PC-9 (cell line): Measurements from ENCODE around the gene ACTR5. TPM values are rescaled to one million over a fixed set of nuclear protein-coding genes. Genes with fewer than 3 reads are reported as not detected.

ENCODE experiments used
- Bru-seq: library from RNA; stranded (reverse); fragments of 400-500 nt; gene quantifications from one replicate; lab custom pipeline; 2021; lab: Mats Ljungman, UMichigan
- BruChase-seq, 2 experiments: library from RNA; stranded (reverse); fragments of 400-500 nt; gene quantifications; one replicate each; lab custom pipeline; 2021; lab: Mats Ljungman, UMichigan
- BruUV-seq: library from RNA; stranded (reverse); fragments of 400-500 nt; replicated peaks from 2 replicates; lab custom pipeline; 2021; lab: Mats Ljungman, UMichigan
- CTCF ChIA-PET: fragments of 300-600 bp; sonication (Branson Sonifier 250); formaldehyde crosslinking; loops from one replicate; lab custom pipeline; 2022; ENCODE audit warnings: antibody characterized with exemption; lab: Charles Lee
- POLR2A ChIA-PET: fragments of 300-600 bp; sonication (Branson Sonifier 250); formaldehyde crosslinking; loops from one replicate; lab custom pipeline; 2022; ENCODE audit warnings: antibody characterized with exemption; ENCODE audit not compliant: unreplicated experiment; lab: Charles Lee
- DNase-seq, 2 experiments: peaks; one replicate each; pipeline versions ENCODE4 v3.0.0 to v3.0.0-alpha.2; 2015 to 2022; ENCODE audit warnings: mixed read lengths in 1 of 2
- H2AFZ ChIP-seq: fragments of 200-600 bp; sonication (generic); 2 replicates; pipeline ENCODE4 v1.8.1; 2017; ENCODE audit warnings: antibody characterized with exemption
- H3F3A ChIP-seq: fragments of 200-600 bp; sonication (generic); 2 replicates; pipeline ENCODE4 v1.8.1; 2017; ENCODE audit warnings: antibody characterized with exemption, mild to moderate bottlenecking, low read depth; ENCODE audit not compliant: insufficient read depth
- H3K27ac ChIP-seq: fragments of 200-600 bp; sonication (generic); 2 replicates; pipeline ENCODE4 v1.6.1; 2016; ENCODE audit warnings: mixed run types
- H3K27me3 ChIP-seq: fragments of 200-600 bp; sonication (generic); 2 replicates; pipeline ENCODE4 v1.6.1; 2016; ENCODE audit warnings: low read depth, mixed run types; ENCODE audit not compliant: insufficient read depth
- H3K36me3 ChIP-seq: fragments of 200-600 bp; sonication (generic); 2 replicates; pipeline ENCODE4 v1.6.1; 2016; ENCODE audit warnings: low read depth, mixed run types
- H3K4me1 ChIP-seq: fragments of 200-600 bp; sonication (generic); replicated peaks from 2 replicates; pipeline ENCODE4 v1.6.1; 2016; ENCODE audit warnings: mixed run types; ENCODE audit not compliant: insufficient read depth
- H3K4me2 ChIP-seq: fragments of 200-600 bp; sonication (generic); 2 replicates; pipeline ENCODE4 v1.6.1; 2017; ENCODE audit warnings: mixed run types
- H3K4me3 ChIP-seq: fragments of 200-600 bp; sonication (generic); 2 replicates; pipeline ENCODE4 v1.6.1; 2016; ENCODE audit warnings: mixed run types
- H3K79me2 ChIP-seq: fragments of 200-600 bp; sonication (generic); 2 replicates; pipeline ENCODE4 v1.6.1; 2017; ENCODE audit warnings: low read depth, mixed run types
- H3K9me2 ChIP-seq: fragments of 200-600 bp; sonication (generic); 2 replicates; pipeline ENCODE4 v1.8.1; 2017; ENCODE audit warnings: mild to moderate bottlenecking; ENCODE audit not compliant: insufficient read depth
- H3K9me3 ChIP-seq: fragments of 200-600 bp; sonication (generic); 2 replicates; pipeline ENCODE4 v1.8.1; 2016; ENCODE audit warnings: low read depth; ENCODE audit not compliant: insufficient read depth
- H4K20me1 ChIP-seq: fragments of 200-600 bp; sonication (generic); 2 replicates; pipeline ENCODE4 v1.8.1; 2017; ENCODE audit not compliant: insufficient read depth
- EZH2 ChIP-seq: fragments of 200-600 bp; sonication (generic); IDR thresholded peaks from 2 replicates; pipeline ENCODE4 v1.8.0; 2017; ENCODE audit warnings: antibody characterized with exemption, low read depth
- intact Hi-C: fragments of 100-400 bp; cut with micrococcal nuclease; formaldehyde crosslinking; loops from one replicate; pipeline ENCODE4 v1.10.0; 2022; ENCODE audit not compliant: unreplicated experiment
- long read RNA-seq: library from polyadenylated mRNA; stranded (forward); transcript quantifications from one replicate; pipeline ENCODE4 v2.0.0, GENCODE V29; 2022
- total RNA-seq: library from RNA; stranded (reverse); gene quantifications from 2 replicates; pipeline ENCODE4 v1.2.3, GENCODE V29; 2021
- TF ChIP-seq, protein P1 (sequence below): fragments of 200-600 bp; sonication (generic); conservative IDR thresholded peaks from 2 replicates; pipeline ENCODE4 v1.6.1; 2017; ENCODE audit warnings: mixed run types, antibody characterized with exemption, mild to moderate bottlenecking, moderate library complexity

Gene ACTR5
- total RNA-seq: 7.8 and 10.1 TPM in 2 replicates
- Bru-seq, nascent RNA: percentile 66 among the genes with signal in this experiment
- percentile 62 among the genes with signal in this experiment for BruChase-seq, experiment 1, labeled RNA remaining after a 2-hour chase
- percentile 70 among the genes with signal in this experiment for BruChase-seq, experiment 2, labeled RNA remaining after a 6-hour chase
- long read RNA-seq, transcript ACTR5-201 (9 exons, 2,565 nt): major isoform, 19 of 23 reads
- long read RNA-seq, partial matches to known transcripts: 1 of 23 reads
- long read RNA-seq, other reads (novel, unspliced or antisense): 3 of 23 reads

DNA sequence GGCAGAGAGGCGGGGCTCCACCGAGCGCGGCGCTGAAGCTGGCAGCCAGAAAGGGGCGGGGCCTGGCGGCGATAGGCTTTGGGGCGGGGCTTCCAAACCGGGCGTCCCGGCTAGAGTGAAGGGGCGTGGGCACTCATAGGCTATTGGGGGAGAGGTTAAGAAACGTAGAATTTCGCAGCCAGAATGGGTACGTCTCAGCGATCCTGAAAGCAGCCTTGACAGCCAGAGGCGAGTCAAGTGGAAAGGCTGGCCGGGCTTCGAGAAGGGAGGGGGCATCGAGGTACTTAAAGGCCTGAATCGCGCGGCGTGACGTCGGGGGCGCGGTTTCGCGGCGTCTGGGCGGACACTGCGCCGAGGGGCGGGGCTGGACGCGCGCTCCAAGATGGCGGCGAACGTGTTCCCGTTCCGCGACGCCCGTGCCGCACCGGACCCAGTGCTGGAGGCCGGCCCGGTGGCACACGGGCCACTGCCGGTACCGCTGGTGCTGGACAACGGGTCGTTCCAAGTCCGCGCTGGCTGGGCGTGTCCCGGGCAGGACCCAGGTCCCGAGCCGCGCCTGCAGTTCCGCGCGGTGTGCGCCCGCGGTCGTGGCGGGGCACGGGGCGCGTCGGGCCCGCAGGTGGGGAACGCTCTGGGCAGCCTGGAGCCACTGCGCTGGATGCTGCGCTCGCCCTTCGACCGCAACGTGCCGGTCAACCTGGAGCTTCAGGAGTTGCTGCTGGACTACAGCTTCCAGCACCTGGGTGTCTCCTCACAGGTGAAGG, at the start of gene ACTR5:
TSS of gene ACTR5 (plus strand) at position 364 of the 764 bp plus-strand sequence. CDS start at position 383, 19 bp downstream.
- Histone ChIP-seq H3K36me3 (no peaks in the 10 kb centered on the region), H3K4me3 (peak within 1 kb of the TSS; percentile 79), H3K4me2 (peak within 1 kb of the TSS; percentile 96), H2AFZ (peak within 1 kb of the TSS; percentile 96), H3F3A (no peaks in the 10 kb centered on the region; the same call in 1 of the 2 replicates), H3K4me1 (peaks cover 13% of the 10 kb centered on the region; the same call in 1 of the 2 replicates), H3K27ac (peak within 1 kb of the TSS; percentile 40), H3K9me3 (no peaks in the 10 kb centered on the region), H4K20me1 (0 out of 2 replicates have a peak, but pooled peaks cover 5% of the 10 kb centered on the region), H3K79me2 (peaks cover 10% of the 10 kb centered on the region; the same call in 1 of the 2 replicates), H3K9me2 (no peaks in the 10 kb centered on the region), H3K27me3 (peaks cover 26% of the 10 kb centered on the region)
- peak; percentile 73 to 97 for DNase-seq
- intact Hi-C loops: loop anchor here (1.0 kb wide), 1 partner anchor 42 kb away; no protein-coding TSS in a partner anchor
- CTCF ChIA-PET: interaction anchor here (0.6 kb wide), 1 partner anchor 29 kb away, joined by 4 read pairs; no protein-coding TSS in a partner anchor
- POLR2A ChIA-PET: interaction anchor here (0.6 to 0.8 kb wide), 5 partner anchors 18 to 144 kb away, joined by 3 to 7 read pairs (median 6); no protein-coding TSS in a partner anchor
- TSS peak; percentile 92 for BruUV-seq
- no peak for TF ChIP-seq EZH2
- TF ChIP-seq, protein P1, sequence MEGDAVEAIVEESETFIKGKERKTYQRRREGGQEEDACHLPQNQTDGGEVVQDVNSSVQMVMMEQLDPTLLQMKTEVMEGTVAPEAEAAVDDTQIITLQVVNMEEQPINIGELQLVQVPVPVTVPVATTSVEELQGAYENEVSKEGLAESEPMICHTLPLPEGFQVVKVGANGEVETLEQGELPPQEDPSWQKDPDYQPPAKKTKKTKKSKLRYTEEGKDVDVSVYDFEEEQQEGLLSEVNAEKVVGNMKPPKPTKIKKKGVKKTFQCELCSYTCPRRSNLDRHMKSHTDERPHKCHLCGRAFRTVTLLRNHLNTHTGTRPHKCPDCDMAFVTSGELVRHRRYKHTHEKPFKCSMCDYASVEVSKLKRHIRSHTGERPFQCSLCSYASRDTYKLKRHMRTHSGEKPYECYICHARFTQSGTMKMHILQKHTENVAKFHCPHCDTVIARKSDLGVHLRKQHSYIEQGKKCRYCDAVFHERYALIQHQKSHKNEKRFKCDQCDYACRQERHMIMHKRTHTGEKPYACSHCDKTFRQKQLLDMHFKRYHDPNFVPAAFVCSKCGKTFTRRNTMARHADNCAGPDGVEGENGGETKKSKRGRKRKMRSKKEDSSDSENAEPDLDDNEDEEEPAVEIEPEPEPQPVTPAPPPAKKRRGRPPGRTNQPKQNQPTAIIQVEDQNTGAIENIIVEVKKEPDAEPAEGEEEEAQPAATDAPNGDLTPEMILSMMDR: no peak

DNA sequence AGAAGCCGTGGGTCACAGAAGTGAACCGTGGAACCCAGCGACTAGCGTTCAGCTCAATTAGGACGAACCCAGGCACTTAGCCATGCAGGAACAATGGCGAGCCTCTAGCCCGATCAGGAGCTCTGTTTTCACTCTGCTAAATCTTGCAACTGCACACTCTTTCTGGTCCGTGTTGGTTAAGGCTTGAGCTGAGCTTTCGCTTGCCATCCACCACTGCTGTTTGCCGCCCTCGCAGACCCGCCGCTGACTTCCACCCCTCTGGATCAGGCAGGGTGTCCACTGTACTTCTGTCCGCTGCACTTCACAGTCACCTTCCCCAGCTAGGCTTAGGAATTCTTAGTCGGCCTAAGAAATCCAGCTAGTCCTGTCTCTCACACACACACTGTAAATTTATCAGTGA, 49.7 kb upstream of the ACTR5 start:
- Histone ChIP-seq H3K9me3 (no peaks in the 10 kb centered on the region), H3K27me3 (peaks cover 83% of the 10 kb centered on the region), H3F3A (no peaks in the 10 kb centered on the region), H2AFZ (no peak overlapping the region), H3K9me2 (no peaks in the 10 kb centered on the region), H3K4me3 (no peak overlapping the region), H3K27ac (no peak overlapping the region), H3K36me3 (no peaks in the 10 kb centered on the region), H4K20me1 (no peaks in the 10 kb centered on the region), H3K4me2 (no peak overlapping the region), H3K79me2 (no peaks in the 10 kb centered on the region), H3K4me1 (no peaks in the 10 kb centered on the region)
- TF ChIP-seq, protein P1: no peak
- no peak for TF ChIP-seq EZH2
- DNase-seq: no peak
- intact Hi-C loops: no loop called here
- POLR2A ChIA-PET: no interaction called here
- CTCF ChIA-PET: no interaction called here
- no TSS peak for BruUV-seq

DNA sequence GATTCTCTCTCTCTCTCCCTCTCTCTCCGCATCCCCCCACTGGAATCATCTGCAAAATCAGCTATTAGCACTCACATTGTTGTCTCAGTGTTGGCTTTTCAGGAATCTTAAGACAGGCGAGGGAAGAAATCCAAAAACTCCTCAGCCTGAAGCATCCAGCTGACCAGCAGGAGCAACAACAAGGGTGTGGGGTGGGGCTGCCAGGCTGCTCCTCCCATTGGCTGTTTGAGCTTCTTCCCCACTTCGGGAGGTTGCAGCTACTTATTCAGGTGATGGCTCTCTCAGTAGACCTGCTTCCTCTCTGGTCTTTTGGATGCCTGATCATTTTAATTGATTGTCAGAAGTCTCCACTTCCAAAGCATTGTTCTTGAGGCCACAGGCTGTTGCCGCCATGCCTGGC, 48.1 kb upstream of the ACTR5 start:
- Histone ChIP-seq H3K4me3 (no peak overlapping the region), H3K9me3 (no peaks in the 10 kb centered on the region), H3K36me3 (no peaks in the 10 kb centered on the region), H3K27ac (no peak overlapping the region), H3K4me1 (no peaks in the 10 kb centered on the region), H2AFZ (no peak overlapping the region), H3K79me2 (no peaks in the 10 kb centered on the region), H3F3A (no peaks in the 10 kb centered on the region), H4K20me1 (no peaks in the 10 kb centered on the region), H3K27me3 (peaks cover 99% of the 10 kb centered on the region), H3K4me2 (no peak overlapping the region), H3K9me2 (no peaks in the 10 kb centered on the region)
- ChIA-PET POLR2A (no interaction called here), CTCF (no interaction called here)
- intact Hi-C loops: no loop called here
- DNase-seq: peak in 1 of 2 experiments; percentile 17
- no peak for TF ChIP-seq EZH2
- TF ChIP-seq, protein P1: no peak
- BruUV-seq: no TSS peak
